GM12878 (cell line): Measurements from ENCODE around the gene COL16A1. TPM values are rescaled to one million over a fixed set of nuclear protein-coding genes. Genes with fewer than 3 reads are reported as not detected.
A peak's percentile ranks its signal among the peaks of the same experiment; 100 is the strongest.
"Not testable (repeated sequence)": the region's sequence is repeated elsewhere in the genome, so short reads cannot be mapped to it uniquely, and the experiment has no call there.

ENCODE experiments used
- ATAC-seq: fragments of 200-7000 bp; cut with Tn5 transposase; 3 replicates; pipeline ENCODE4 v1.9.1; 2020; ENCODE audit warnings: mild to moderate bottlenecking, moderate library complexity
- BruUV-seq: library from RNA; stranded (reverse); fragments of 400-500 nt; replicated peaks from 2 replicates; lab custom pipeline; 2021; lab: Mats Ljungman, UMichigan
- CTCF ChIA-PET: fragments of 300-600 bp; sonication (Branson Sonifier 250); formaldehyde crosslinking; extraction: SDS; loops from one replicate; lab custom pipeline; 2021; ENCODE audit warnings: inconsistent platforms; lab: Yijun Ruan, JAX
- POLR2A ChIA-PET: fragments of 350-600 bp; formaldehyde crosslinking; extraction: SDS; loops from one replicate; lab custom pipeline; 2021; ENCODE audit warnings: inconsistent platforms; lab: Charles Lee
- RAD21 ChIA-PET: fragments of 300-600 bp; sonication (Branson Sonifier 250); formaldehyde crosslinking; loops from one replicate; lab custom pipeline; 2023; ENCODE audit warnings: antibody characterized with exemption; ENCODE audit not compliant: unreplicated experiment; lab: Charles Lee
- SMC1A ChIA-PET: fragments of 300-600 bp; sonication (Branson Sonifier 250); formaldehyde crosslinking; loops from one replicate; lab custom pipeline; 2023; ENCODE audit not compliant: unreplicated experiment, uncharacterized antibody; lab: Charles Lee
- DNase-seq: peaks from one replicate; pipeline ENCODE4 v3.0.0-alpha.2; 2011; ENCODE audit warnings: low read depth, low spot score
- FAIRE-seq: peaks from 3 replicates; lab custom pipeline; 2011; peaks lifted over from hg19 to GRCh38; lab: Jason Lieb, UNC
- H2AFZ ChIP-seq: 2 replicates; pipeline ENCODE4 v1.6.0; 2011; ENCODE audit warnings: low read depth, low read length, control low read depth; ENCODE audit not compliant: control insufficient read depth
- H3K27ac ChIP-seq: 2 replicates; pipeline ENCODE4 v1.5.1; 2011; ENCODE audit warnings: control low read depth; ENCODE audit not compliant: control insufficient read depth, insufficient read depth
- H3K27me3 ChIP-seq, 2 experiments: replicated peaks in 1 of 2; 2 replicates each; pipeline versions ENCODE4 v1.6.0 to v1.6.1; 2011; ENCODE audit warnings: low read length in 1 of 2; ENCODE audit not compliant: control insufficient read depth in 2 of 2, insufficient read depth in 2 of 2
- H3K36me3 ChIP-seq, 2 experiments: 2 replicates each; pipeline ENCODE4 v1.5.1; 2011; ENCODE audit warnings: low read length in 1 of 2; ENCODE audit not compliant: control insufficient read depth in 2 of 2, insufficient read depth in 2 of 2
- H3K4me1 ChIP-seq: 2 replicates; pipeline ENCODE4 v1.6.1; 2011; ENCODE audit warnings: mild to moderate bottlenecking, low read length, moderate library complexity, mixed read lengths; ENCODE audit not compliant: control insufficient read depth, insufficient read depth
- H3K4me2 ChIP-seq: 2 replicates; pipeline ENCODE4 v1.6.0; 2011; ENCODE audit warnings: control low read depth; ENCODE audit not compliant: control insufficient read depth, insufficient read depth
- H3K4me3 ChIP-seq: fragments of 200-600 bp; sonication (generic); 2 replicates; pipeline ENCODE4 v1.5.1; 2016
- H3K79me2 ChIP-seq: 2 replicates; pipeline ENCODE4 v1.6.0; 2011; ENCODE audit warnings: low read length; ENCODE audit not compliant: control insufficient read depth, insufficient read depth
- H3K9ac ChIP-seq: 2 replicates; pipeline ENCODE4 v1.8.0; 2011; ENCODE audit warnings: low read length, control low read depth, mixed read lengths; ENCODE audit not compliant: control insufficient read depth, insufficient read depth
- H3K9me3 ChIP-seq: replicated peaks from 3 replicates; pipeline ENCODE4 v1.5.1; 2011; ENCODE audit warnings: mild to moderate bottlenecking, low read length; ENCODE audit not compliant: control insufficient read depth, insufficient read depth
- H4K20me1 ChIP-seq: 2 replicates; pipeline ENCODE4 v1.6.0; 2011; ENCODE audit not compliant: control insufficient read depth, insufficient read depth
- BMI1 ChIP-seq: fragments of 450-650 bp; IDR thresholded peaks from 2 replicates; pipeline ENCODE4 v1.6.1; 2016; ENCODE audit warnings: mild to moderate bottlenecking, moderate library complexity, borderline replicate concordance
- TCF3 ChIP-seq: IDR thresholded peaks from 2 replicates; pipeline ENCODE4 v1.6.1; 2012; ENCODE audit warnings: low read depth, mild to moderate bottlenecking, low read length, borderline replicate concordance; ENCODE audit not compliant: insufficient read depth
- WGBS: methylation state at CpG from one replicate; pipeline ENCODE4 v1.1.6; 2016; ENCODE audit warnings: low lambda C conversion rate; ENCODE audit not compliant: insufficient replicate concordance, insufficient coverage; ENCODE audit errors: missing lambda C conversion rate; 5-methylcytosine and 5-hydroxymethylcytosine counted together
- in situ Hi-C: fragments of 300-500 bp; cut with MboI; formaldehyde crosslinking; loops from 9 replicates; pipeline ENCODE4 v1.14.3; 2018; ENCODE audit warnings: mixed read lengths
- intact Hi-C: fragments of 100-400 bp; cut with micrococcal nuclease; formaldehyde crosslinking; loops from one replicate; pipeline ENCODE4 v1.14.2; 2022; ENCODE audit not compliant: unreplicated experiment
- polyA plus RNA-seq, 11 experiments: library from polyadenylated mRNA; depleted of rRNA in 4 of 11; unstranded in 6 of 11; stranded (reverse) in 5 of 11; fragments of >200 nt; fragmentation: Nextera tagmentation in 4 of 11; fragmentation: Illumina TruSeq in 1 of 11; extraction: Ambion mirVana in 4 of 11; extraction: Trizol in 1 of 11; gene quantifications; 1 replicate in 1 of 11; 2 replicates in 10 of 11; pipeline versions ENCODE4 v1.2.1 to v1.2.3, GENCODE V29; 2011 to 2016; ENCODE audit warnings: inconsistent platforms in 2 of 11, missing spikeins in 2 of 11, low read depth in 1 of 11
- total RNA-seq, 4 experiments: library from RNA; depleted of rRNA in 3 of 4; stranded (reverse); fragments of >200 nt in 3 of 4; fragmentation: Illumina TruSeq in 1 of 4; extraction: Trizol in 1 of 4; gene quantifications; 2 replicates each; pipeline versions ENCODE4 v1.2.1 to v1.2.3, GENCODE V29; 2013 to 2021

Gene COL16A1
- total and polyA plus RNA-seq, 10 of the 15 experiments (the other 5 are each of a cell fraction or from before 2014, with no cell fraction given) = 0.02 to 3.7 (median 0.59) TPM

DNA sequence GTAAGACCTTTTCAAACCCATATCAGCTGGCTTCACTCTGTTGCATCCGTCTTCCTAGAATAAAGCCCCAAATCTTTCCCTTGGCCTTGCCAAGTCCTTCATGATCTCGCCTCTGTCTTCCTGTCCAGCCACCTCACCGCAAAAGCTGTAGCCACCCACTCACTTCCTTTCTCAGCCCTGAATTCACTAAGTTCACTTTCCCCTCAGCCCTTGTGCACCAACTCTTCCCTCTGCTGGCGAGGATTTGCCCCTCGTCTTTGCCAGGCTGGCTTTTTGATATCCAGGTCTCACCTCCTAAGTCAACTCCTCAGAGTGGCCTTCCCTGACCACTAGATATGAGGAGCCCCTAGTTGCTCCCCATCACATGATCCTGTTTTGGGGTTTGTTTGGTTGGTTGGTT lies 3.9 kb upstream of the COL16A1 start (continued):
- TF ChIP-seq TCF3 = no peak
- TF ChIP-seq, all 136 proteins: peak for 27

- ATAC-seq = not testable (repeated sequence)
- POLR2A ChIA-PET = interaction anchor here (1.7 kb wide), 1 partner anchor 71 kb away, joined by 5 read pairs; no protein-coding TSS in a partner anchor
Measured at GRCh38 chr1:31707059-31707600, 3.3 kb upstream of the COL16A1 start.

More at GRCh38 chr1:31707059-31707600, 3.3 kb upstream of the COL16A1 start:
- H2AFZ ChIP-seq, H3K79me2 ChIP-seq, H3K36me3 ChIP-seq, DNase-seq, H3K9ac ChIP-seq, BruUV-seq, H3K27ac ChIP-seq, H3K9me3 ChIP-seq, H3K27me3 ChIP-seq, H3K4me3 ChIP-seq, H4K20me1 ChIP-seq, FAIRE-seq: not testable (repeated sequence)
- WGBS = 56% methylated on average over 4 of the region's 4 CpGs
- intact Hi-C loops = loop anchor here (1.0 to 5.0 kb wide), 2 partner anchors 43 to 145 kb away; no protein-coding TSS in a partner anchor
- Histone ChIP-seq H3K4me1 (peaks cover 36% of the 10 kb centered on the region), H3K4me2 (0 out of 2 replicates have a peak overlapping the region, but pooled peaks have one; percentile 19)
- 0 out of 2 replicates have a peak, but pooled peaks have one; percentile 24 for TF ChIP-seq BMI1
- ChIA-PET SMC1A (interaction anchor here (1.0 to 6.6 kb wide), 4 partner anchors 11 to 89 kb away, joined by 3 to 51 read pairs (median 5); partner anchors contain the start of gene HCRTR1), RAD21 (interaction anchor here (0.9 to 3.0 kb wide), 6 partner anchors 37 to 158 kb away, joined by 3 to 18 read pairs (median 4); no protein-coding TSS in a partner anchor), CTCF (interaction anchor here (1.0 to 3.2 kb wide), 9 partner anchors 7 to 534 kb away, joined by 3 to 41 read pairs (median 6); no protein-coding TSS in a partner anchor)
- in situ Hi-C loops = loop anchor here (5.0 kb wide), 1 partner anchor 40 kb away; no protein-coding TSS in a partner anchor
